GM19043 (cell line): ENCODE data around the gene LTO1.
"Not testable (repeated sequence)": the region's sequence is repeated elsewhere in the genome, so short reads cannot be mapped to it uniquely, and the experiment has no call there.

Experiments
- ATAC-seq: cut with Tn5 transposase; IDR thresholded peaks from one replicate; pipeline ENCODE4 v1.9.1; 2021; ENCODE audit warnings: low read depth; ENCODE audit not compliant: unreplicated experiment

Gene LTO1

DNA sequence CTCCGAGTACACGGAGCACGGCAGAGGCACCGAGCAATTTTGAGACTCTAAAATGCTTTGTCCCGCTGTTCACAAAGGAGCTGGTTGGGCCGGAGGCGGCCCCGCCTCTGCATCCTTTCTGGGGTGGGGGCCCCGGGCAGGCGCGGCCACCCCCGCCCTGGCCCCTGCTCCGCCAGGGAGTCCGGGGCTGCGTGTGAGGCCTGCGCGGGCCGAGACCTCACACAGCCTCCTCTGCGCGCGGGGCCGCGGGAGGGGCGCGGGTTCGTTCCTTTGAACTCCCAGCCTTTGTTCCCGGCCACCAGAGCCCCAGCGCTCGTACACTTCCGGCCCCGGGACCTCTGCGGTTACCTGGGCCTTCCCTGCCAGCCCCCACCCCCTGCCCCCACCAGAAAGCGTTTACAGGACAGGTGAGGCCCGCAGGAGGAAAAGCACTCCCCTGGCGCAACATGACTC is 27.1 kb upstream of the LTO1 start:
- no peak for ATAC-seq

DNA sequence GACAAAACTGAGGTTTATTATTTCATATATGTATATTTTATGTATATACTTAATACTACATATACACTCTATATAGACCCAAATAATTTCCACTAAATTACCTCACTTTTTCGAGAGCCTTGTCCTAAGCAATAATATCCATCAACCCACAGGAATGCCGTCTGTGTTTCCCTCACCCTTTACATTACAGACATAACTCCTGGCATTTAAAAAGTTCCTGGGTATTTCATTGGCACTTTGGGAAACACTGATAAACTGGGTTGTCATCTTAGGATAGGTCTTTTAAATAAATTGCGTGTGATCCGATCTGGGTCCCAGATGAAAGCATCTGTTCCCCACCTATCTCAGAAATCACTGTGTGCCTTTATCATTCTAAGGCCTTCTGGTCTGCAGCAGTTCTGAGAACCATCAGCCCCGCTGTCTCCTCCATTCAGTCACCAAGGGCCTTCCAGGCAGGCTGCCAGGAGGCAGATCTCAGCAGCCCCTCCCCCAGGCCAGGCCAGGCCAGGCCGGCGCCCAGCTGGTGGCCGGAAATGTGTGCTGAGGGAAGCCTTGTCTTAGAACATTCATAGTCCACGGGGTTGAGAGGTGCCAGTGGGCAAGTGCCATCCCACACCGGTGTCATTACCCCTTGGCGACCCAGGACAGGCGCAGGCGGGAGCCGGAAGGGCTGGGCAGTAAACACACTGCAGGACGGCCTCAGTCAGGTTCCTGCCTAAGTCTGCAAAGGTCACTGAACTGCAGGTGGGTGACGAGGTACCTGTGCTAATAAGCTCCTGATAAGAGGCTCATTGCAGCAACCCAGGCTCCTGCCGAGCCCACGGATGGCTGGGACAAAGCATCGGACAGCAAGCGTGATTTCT is 25.4 kb upstream of the LTO1 start:
- ATAC-seq: no peak

DNA sequence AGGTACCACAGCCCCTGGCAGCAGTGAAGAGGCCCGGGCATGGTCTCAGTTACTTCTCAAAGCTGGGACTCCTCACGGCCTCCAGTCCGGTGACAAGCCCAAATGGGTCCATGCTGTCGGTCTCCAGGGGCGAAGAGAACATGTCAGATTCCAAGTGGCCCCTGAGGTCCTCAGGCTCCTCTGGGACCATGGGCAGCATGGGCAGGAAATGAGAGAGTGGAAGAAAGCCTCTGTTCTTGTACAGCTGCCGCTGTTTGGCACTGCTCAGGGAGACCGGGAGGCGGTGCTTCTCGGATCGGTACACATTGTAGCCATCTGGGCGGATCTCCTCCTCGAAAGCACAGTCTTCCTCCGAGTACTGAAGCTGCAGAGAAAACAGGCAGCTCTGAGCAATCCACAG is 24.1 kb upstream of the LTO1 start:
- no peak for ATAC-seq

DNA sequence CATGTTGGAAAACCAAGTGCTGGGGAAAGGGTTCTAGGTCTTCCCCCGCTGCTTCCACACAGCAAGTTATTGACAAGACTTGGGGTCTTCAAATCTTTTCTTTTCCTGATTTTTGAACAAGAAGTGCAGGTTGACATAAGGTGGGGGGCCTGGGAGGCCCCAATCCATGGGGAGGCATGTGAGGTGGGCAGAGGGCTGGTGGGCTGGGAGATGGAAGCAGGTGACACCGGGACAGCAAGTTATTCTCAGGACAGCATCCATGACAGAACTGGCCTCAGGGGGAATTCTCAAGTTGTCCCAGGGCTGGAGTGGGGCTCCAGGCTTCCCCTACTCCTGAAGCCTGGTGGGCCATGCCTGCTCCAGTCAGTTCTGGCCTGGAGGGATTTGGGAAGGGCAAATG is 23.2 kb upstream of the LTO1 start:
- no peak for ATAC-seq

GRCh38 chr11:69697861-69698260 is 22.7 kb upstream of the LTO1 start:
- ATAC-seq: no peak

GRCh38 chr11:69697469-69697843 is 22.3 kb upstream of the LTO1 start:
- no peak for ATAC-seq

GRCh38 chr11:69696749-69697468 is 21.8 kb upstream of the LTO1 start:
- ATAC-seq: no peak

- not testable (repeated sequence) for ATAC-seq
These were observed 20.8 kb upstream of the LTO1 start for GRCh38 chr11:69695995-69696394.

DNA sequence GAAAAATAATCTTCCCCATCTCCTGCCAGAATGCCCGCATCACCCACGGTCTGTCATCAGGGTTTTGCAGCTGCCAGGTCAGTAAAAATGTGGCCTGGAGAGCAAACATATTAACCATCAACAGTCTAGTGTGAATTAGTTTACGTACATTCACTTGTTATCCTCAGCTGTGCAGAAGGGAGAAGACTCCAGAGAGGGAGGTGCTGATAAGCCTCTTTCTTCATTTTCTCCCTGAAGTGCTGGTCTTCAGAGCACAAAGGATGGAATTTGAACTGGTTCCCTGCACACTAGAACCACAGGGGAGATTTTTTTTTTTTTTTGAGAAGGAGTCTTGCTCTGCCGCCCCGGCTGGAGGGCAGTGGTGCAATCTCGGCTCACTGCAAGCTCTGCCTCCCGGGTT is 20.4 kb upstream of the LTO1 start:
- ATAC-seq: no peak

- no peak for ATAC-seq
These were observed 19.6 kb upstream of the LTO1 start for GRCh38 chr11:69694781-69695180.

DNA sequence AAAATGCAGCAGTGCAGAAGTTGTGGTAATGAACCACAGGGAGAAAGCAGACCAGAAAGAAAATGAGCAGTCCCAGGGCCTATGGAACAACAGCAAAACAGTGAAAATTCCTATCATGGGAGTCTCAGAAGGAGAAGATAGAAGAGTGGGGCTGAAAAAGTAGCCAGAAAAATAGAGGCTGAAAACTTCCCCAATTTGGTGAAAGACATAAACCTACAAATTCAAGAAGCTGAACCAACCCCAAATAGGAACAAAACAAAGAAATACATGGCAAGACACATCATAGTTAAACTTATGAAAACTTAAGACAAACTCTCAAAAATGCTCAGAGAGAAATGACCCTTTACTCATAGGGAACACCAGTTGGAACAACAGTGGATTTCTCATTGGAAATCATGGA is 17.3 kb upstream of the LTO1 start:
- no peak for ATAC-seq

- ATAC-seq: no peak
These were observed 16.3 kb upstream of the LTO1 start for GRCh38 chr11:69691463-69691862.

DNA sequence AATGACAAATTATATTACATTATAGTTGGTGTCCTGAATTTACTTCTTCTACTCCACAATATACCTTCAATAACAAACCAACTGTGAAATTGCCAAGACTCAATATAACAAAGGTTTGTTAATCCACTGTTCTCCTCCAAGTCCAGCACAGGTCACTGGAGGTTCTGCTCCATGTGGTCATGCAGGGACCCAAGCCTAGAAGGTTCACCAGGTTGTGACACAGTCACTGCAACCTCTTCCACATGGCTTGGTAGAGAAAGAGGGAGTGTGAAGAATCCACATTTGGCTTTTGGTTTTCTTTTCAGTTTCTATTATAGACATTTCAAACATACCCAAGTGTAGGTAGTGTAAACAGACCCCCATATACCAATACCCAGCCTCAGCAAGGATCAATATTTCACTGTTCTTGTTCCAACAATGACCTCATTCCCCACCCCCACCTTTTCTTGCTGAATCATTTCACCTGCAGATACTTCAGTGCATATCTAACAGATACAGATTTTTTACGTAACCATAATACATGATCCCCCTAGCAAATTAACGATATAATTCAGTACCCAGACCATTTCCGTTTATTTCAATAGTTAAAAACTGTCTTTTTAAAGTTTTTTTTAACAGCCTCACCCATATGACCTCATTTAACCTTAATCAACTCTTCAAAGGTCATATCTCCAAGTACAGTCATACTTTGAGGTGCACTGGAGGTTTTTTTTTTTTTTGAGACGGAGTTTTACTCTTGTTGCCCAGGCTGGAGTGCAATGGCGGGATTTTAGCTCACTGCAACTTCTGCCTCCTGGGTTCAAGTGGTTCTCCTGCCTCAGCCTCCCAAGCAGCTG is 14.5 kb upstream of the LTO1 start:
- ATAC-seq: no peak

DNA sequence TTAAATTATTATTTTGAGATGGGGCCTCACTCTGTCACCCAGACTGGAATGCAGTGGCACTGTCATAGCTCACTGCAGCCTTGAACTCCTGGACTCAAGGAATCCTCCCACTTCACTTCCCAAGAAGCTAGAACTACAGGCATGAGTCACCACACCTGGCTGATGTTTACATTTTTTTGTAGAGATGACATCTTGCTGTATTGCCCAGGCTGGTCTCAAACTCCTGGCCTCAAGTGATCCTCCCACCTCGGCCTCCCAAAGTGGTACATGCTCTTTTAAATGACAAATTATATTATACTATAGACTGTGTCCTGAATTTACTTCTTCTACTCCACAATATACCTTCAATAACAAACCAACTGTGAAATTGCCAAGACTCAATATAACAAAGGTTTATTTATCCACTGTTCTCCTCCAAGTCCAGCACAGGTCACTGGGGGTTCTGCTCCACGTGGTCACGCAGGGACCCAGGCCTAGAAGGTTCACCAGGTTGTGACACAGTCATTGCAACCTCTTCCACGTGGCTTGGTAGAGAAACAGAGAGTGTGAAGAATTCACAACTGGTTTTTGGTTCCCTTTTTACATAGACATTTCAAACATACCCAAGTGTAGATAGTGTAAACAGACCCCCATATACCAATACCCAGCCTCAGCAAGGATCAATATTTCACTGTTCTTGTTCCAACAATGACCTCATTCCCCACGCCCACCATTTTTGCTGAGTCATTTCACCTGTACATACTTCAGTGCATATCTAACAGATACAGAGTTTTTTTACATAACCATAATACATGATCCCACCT is 13.0 kb upstream of the LTO1 start:
- ATAC-seq: not testable (repeated sequence)

GRCh38 chr11:69686856-69687255 is 11.7 kb upstream of the LTO1 start:
- ATAC-seq: no peak

- no peak for ATAC-seq
These were observed 11.3 kb upstream of the LTO1 start for GRCh38 chr11:69686452-69686851.

- no peak for ATAC-seq
These were observed 10.2 kb upstream of the LTO1 start for GRCh38 chr11:69685348-69685747.

- ATAC-seq: no peak
These were observed 9.5 kb upstream of the LTO1 start for GRCh38 chr11:69684651-69685050.

DNA sequence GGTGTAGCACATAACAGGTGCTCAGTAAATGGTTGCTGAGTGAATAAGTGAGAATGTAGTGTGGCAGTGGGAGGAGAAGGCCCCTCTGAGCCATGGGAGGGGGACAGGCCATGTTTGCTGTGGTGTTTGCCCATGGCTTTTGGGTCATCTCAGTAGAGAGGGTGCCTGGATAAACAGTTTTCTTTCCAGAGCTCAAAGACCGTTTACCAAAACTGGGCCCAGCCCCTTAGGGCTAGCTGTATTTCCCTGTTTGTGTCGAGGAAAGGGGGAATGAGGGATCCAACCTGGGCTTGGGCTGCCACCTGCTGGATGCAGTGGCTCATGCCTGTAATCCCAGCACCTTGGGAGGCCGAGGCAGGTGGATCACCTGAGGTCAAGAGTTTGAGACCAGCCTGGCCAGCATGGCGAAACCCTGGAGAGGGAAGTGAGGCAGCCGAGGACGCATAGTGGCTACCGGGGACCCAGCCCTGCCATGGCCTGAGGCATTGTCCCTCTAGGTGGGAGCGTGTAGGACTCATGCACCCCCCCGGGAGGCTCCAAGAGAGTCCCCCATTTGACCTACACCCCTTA is 8.7 kb upstream of the LTO1 start:
- ATAC-seq: no peak
